HepG2 (cell line): ENCODE data around the gene PSMD5. TPM values are rescaled to one million over a fixed set of nuclear protein-coding genes. Genes with fewer than 3 reads are reported as not detected.

Experiments used
- ATF1 ChIP-seq: IDR thresholded peaks from 2 replicates; pipeline ENCODE4 v1.6.1; 2016; ENCODE audit warnings: mild to moderate bottlenecking, control low read depth
- CAMTA2 ChIP-seq: sonication (generic); formaldehyde crosslinking; IDR thresholded peaks from 2 replicates; pipeline ENCODE4 v1.4.0; 2020; ENCODE audit warnings: mild to moderate bottlenecking, missing genetic modification reagents, borderline replicate concordance
- ELF3 ChIP-seq: IDR thresholded peaks from 2 replicates; pipeline ENCODE4 v1.6.1; 2016; ENCODE audit warnings: missing genetic modification reagents, missing compliant biosample characterization
- MTF1 ChIP-seq: sonication (generic); formaldehyde crosslinking; IDR thresholded peaks from 2 replicates; pipeline ENCODE4 v1.5.0; 2020; ENCODE audit warnings: missing genetic modification reagents
- NRL ChIP-seq: sonication (generic); formaldehyde crosslinking; IDR thresholded peaks from 2 replicates; pipeline ENCODE4 v1.5.0; 2020; ENCODE audit warnings: missing genetic modification reagents, mild to moderate bottlenecking, moderate library complexity, borderline replicate concordance
- SAP130 ChIP-seq: IDR thresholded peaks from 2 replicates; pipeline ENCODE4 v1.6.1; 2016; ENCODE audit warnings: low read depth
- SMARCE1 ChIP-seq: fragments of 450-650 bp; IDR thresholded peaks from 2 replicates; pipeline ENCODE4 v1.6.1; 2017; ENCODE audit warnings: borderline replicate concordance
- THYN1 ChIP-seq: sonication (generic); formaldehyde crosslinking; IDR thresholded peaks from 2 replicates; pipeline ENCODE4 v1.8.1; 2023; ENCODE audit warnings: low read depth, mild to moderate bottlenecking, moderate library complexity, missing genetic modification reagents, borderline replicate concordance
- ZFP41 ChIP-seq: sonication (generic); formaldehyde crosslinking; IDR thresholded peaks from 2 replicates; pipeline ENCODE4 v1.4.0; 2020; ENCODE audit warnings: mild to moderate bottlenecking, missing genetic modification reagents, borderline replicate concordance
- ZNF124 ChIP-seq: sonication (generic); formaldehyde crosslinking; IDR thresholded peaks from 2 replicates; pipeline ENCODE4 v1.4.0; 2020; ENCODE audit warnings: missing genetic modification reagents
- ZNF546 ChIP-seq: sonication (generic); formaldehyde crosslinking; conservative IDR thresholded peaks from 2 replicates; pipeline ENCODE4 v1.8.1; 2023; ENCODE audit warnings: mild to moderate bottlenecking, missing genetic modification reagents
- ZSCAN25 ChIP-seq: sonication (generic); formaldehyde crosslinking; IDR thresholded peaks from 2 replicates; pipeline ENCODE4 v1.8.0; 2022; ENCODE audit warnings: mild to moderate bottlenecking, missing genetic modification reagents
- ZSCAN9 ChIP-seq: IDR thresholded peaks from 2 replicates; pipeline ENCODE4 v1.6.1; 2016; ENCODE audit warnings: borderline replicate concordance
- polyA plus RNA-seq, 8 experiments: library from polyadenylated mRNA; depleted of rRNA in 3 of 8; stranded (reverse) in 7 of 8; unstranded in 1 of 8; fragments of >200 nt; fragmentation: Illumina TruSeq in 4 of 8; extraction: Trizol in 4 of 8; gene quantifications; 2 replicates each; pipeline versions ENCODE4 v1.2.1 to v1.2.3, GENCODE V29; 2011 to 2016; ENCODE audit warnings: low read depth in 4 of 8, missing spikeins in 1 of 8, mixed read lengths in 1 of 8; ENCODE audit not compliant: insufficient read depth in 1 of 8
- total RNA-seq, 5 experiments: library from RNA; depleted of rRNA; stranded (reverse); fragments of >200 nt; fragmentation: Illumina TruSeq; extraction: Trizol; gene quantifications; 2 replicates each; pipeline ENCODE4 v1.2.3, GENCODE V29; 2016; ENCODE audit warnings: low read depth in 1 of 5
- TF ChIP-seq, protein P1 (sequence below): sonication (generic); formaldehyde crosslinking; IDR thresholded peaks from 2 replicates; pipeline ENCODE4 v1.4.0; 2020; ENCODE audit warnings: mild to moderate bottlenecking, missing genetic modification reagents
- TF ChIP-seq, protein P2 (sequence below): sonication (generic); formaldehyde crosslinking; IDR thresholded peaks from 2 replicates; pipeline ENCODE4 v1.4.0; 2020; ENCODE audit warnings: missing genetic modification reagents, borderline replicate concordance
- TF ChIP-seq, protein P3 (sequence below): sonication (generic); formaldehyde crosslinking; IDR thresholded peaks from 2 replicates; pipeline ENCODE4 v1.8.0; 2022; ENCODE audit warnings: mild to moderate bottlenecking, missing genetic modification reagents, borderline replicate concordance
- TF ChIP-seq, protein P4 (sequence below): sonication (generic); formaldehyde crosslinking; IDR thresholded peaks from 2 replicates; pipeline ENCODE4 v1.5.0; 2020; ENCODE audit warnings: mild to moderate bottlenecking, missing genetic modification reagents

Gene PSMD5
- total and polyA plus RNA-seq, 2 of the 13 experiments (the other 11 are each of a cell fraction or from before 2014, with no cell fraction given), result 12.7 to 18.1 TPM

GRCh38 chr9:120842685-120843485, at the start of gene PSMD5 (continued):
- TF ChIP-seq, protein P1, sequence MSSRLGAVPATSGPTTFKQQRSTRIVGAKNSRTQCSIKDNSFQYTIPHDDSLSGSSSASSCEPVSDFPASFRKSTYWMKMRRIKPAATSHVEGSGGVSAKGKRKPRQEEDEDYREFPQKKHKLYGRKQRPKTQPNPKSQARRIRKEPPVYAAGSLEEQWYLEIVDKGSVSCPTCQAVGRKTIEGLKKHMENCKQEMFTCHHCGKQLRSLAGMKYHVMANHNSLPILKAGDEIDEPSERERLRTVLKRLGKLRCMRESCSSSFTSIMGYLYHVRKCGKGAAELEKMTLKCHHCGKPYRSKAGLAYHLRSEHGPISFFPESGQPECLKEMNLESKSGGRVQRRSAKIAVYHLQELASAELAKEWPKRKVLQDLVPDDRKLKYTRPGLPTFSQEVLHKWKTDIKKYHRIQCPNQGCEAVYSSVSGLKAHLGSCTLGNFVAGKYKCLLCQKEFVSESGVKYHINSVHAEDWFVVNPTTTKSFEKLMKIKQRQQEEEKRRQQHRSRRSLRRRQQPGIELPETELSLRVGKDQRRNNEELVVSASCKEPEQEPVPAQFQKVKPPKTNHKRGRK, result no peak
- TF ChIP-seq SMARCE1 (no peak), THYN1 (CRISPR knock-in tag) (no peak), ATF1 (CRISPR knock-in tag) (peak; percentile 62), CAMTA2 (CRISPR knock-in tag) (peak; percentile 78; the same call in 1 of the 2 replicates), ZNF546 (CRISPR knock-in tag) (peak; percentile 91), ZSCAN9 (CRISPR knock-in tag) (peak; percentile 52), ZSCAN25 (CRISPR knock-in tag) (no peak), MTF1 (CRISPR knock-in tag) (0 out of 2 replicates have a peak, but pooled peaks have one; percentile 56), SAP130 (CRISPR knock-in tag) (peak; percentile 75), ZNF124 (CRISPR knock-in tag) (peak; percentile 37; the same call in 1 of the 2 replicates), NRL (CRISPR knock-in tag) (peak; percentile 94), ZFP41 (CRISPR knock-in tag) (no peak), ELF3 (CRISPR knock-in tag) (peak; percentile 50; the same call in 1 of the 2 replicates)
- TF ChIP-seq, protein P2, sequence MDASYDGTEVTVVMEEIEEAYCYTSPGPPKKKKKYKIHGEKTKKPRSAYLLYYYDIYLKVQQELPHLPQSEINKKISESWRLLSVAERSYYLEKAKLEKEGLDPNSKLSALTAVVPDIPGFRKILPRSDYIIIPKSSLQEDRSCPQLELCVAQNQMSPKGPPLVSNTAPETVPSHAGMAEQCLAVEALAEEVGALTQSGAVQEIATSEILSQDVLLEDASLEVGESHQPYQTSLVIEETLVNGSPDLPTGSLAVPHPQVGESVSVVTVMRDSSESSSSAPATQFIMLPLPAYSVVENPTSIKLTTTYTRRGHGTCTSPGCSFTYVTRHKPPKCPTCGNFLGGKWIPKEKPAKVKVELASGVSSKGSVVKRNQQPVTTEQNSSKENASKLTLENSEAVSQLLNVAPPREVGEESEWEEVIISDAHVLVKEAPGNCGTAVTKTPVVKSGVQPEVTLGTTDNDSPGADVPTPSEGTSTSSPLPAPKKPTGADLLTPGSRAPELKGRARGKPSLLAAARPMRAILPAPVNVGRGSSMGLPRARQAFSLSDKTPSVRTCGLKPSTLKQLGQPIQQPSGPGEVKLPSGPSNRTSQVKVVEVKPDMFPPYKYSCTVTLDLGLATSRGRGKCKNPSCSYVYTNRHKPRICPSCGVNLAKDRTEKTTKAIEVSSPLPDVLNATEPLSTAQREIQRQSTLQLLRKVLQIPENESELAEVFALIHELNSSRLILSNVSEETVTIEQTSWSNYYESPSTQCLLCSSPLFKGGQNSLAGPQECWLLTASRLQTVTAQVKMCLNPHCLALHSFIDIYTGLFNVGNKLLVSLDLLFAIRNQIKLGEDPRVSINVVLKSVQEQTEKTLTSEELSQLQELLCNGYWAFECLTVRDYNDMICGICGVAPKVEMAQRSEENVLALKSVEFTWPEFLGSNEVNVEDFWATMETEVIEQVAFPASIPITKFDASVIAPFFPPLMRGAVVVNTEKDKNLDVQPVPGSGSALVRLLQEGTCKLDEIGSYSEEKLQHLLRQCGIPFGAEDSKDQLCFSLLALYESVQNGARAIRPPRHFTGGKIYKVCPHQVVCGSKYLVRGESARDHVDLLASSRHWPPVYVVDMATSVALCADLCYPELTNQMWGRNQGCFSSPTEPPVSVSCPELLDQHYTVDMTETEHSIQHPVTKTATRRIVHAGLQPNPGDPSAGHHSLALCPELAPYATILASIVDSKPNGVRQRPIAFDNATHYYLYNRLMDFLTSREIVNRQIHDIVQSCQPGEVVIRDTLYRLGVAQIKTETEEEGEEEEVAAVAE (CRISPR knock-in tag), result peak; percentile 80; the same call in 1 of the 2 replicates
- TF ChIP-seq, protein P3, sequence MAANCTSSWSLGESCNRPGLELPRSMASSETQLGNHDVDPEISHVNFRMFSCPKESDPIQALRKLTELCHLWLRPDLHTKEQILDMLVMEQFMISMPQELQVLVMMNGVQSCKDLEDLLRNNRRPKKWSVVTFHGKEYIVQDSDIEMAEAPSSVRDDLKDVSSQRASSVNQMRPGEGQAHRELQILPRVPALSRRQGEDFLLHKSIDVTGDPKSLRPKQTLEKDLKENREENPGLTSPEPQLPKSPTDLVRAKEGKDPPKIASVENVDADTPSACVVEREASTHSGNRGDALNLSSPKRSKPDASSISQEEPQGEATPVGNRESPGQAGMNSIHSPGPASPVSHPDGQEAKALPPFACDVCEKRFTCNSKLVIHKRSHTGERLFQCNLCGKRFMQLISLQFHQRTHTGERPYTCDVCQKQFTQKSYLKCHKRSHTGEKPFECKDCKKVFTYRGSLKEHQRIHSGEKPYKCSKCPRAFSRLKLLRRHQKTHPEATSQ (CRISPR knock-in tag), result peak; percentile 9; the same call in 1 of the 2 replicates
- TF ChIP-seq, protein P4, sequence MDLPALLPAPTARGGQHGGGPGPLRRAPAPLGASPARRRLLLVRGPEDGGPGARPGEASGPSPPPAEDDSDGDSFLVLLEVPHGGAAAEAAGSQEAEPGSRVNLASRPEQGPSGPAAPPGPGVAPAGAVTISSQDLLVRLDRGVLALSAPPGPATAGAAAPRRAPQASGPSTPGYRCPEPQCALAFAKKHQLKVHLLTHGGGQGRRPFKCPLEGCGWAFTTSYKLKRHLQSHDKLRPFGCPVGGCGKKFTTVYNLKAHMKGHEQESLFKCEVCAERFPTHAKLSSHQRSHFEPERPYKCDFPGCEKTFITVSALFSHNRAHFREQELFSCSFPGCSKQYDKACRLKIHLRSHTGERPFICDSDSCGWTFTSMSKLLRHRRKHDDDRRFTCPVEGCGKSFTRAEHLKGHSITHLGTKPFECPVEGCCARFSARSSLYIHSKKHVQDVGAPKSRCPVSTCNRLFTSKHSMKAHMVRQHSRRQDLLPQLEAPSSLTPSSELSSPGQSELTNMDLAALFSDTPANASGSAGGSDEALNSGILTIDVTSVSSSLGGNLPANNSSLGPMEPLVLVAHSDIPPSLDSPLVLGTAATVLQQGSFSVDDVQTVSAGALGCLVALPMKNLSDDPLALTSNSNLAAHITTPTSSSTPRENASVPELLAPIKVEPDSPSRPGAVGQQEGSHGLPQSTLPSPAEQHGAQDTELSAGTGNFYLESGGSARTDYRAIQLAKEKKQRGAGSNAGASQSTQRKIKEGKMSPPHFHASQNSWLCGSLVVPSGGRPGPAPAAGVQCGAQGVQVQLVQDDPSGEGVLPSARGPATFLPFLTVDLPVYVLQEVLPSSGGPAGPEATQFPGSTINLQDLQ (CRISPR knock-in tag), result 0 out of 2 replicates have a peak, but pooled peaks have one; percentile 43
